ENCODE data around the gene POLR3E. TPM values are rescaled to one million over a fixed set of nuclear protein-coding genes. Genes with fewer than 3 reads are reported as not detected.

POLR3E gene
- total and polyA plus RNA-seq, 2 experiments from 2014 or later: 23.5 to 62.5 TPM

DNA sequence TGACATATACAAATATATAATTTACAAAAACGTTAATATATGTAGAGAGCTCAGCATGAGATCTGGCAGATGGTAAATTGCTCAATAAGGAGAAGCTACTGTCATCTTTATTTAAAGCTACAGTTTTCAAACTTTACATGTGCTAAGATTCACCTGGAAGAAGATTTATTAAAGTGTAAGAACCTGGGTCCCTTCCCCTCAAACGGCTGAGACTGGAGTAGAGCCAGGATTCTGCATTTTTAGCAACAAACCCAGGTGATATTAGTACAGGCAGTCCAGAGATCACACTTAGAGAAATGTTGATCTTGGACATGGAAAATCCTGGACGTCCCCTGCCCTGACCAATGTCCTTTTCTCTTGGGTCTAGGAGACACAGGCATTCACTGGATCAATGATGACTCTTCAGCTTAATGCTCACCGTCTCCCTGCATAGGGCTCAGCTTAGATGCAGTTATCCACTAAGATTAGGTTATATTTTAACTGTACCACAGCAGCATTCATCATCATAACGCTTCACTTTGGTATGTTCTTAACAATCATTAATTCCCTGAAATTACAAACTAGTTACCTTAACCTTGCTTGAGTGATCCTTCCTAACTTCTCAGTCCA, 56.8 kb downstream of the POLR3E start:
- H3K27me3 ChIP-seq: no peaks in the 10 kb centered on the region
- peaks cover 52% of the 10 kb centered on the region for H3K79me2 ChIP-seq
- H3K27ac ChIP-seq: peak overlapping the region; percentile 80
- no peaks in the 10 kb centered on the region for H3K9me3 ChIP-seq (ENCODE audit: low read depth)
- H2AFZ ChIP-seq: no peak overlapping the region
- no peak for DNase-seq (ENCODE audit: low spot score)
- H3K4me3 ChIP-seq: no peak overlapping the region
- peak overlapping the region; percentile 3 for H3K4me2 ChIP-seq
- 53% methylated on average over 5 of the region's 5 CpGs for WGBS (ENCODE audit: low lambda C conversion rate, missing lambda C conversion rate)
- H3K36me3 ChIP-seq (replicated peaks; ENCODE audit: insufficient read depth, low read depth): no peaks in the 10 kb centered on the region
- H4K20me1 ChIP-seq (ENCODE audit: insufficient read depth, poor library complexity, severe bottlenecking): peaks cover 3% of the 10 kb centered on the region
- H3K9me2 ChIP-seq (replicated peaks; ENCODE audit: insufficient read depth): no peaks in the 10 kb centered on the region
- TF ChIP-seq EZH2phosphoT487 (IDR thresholded peaks at IDR 0.05; ENCODE audit: low read depth, severe bottlenecking, unreplicated experiment) (no peak), EZH2 (IDR thresholded peaks at IDR 0.05; ENCODE audit: borderline replicate concordance) (no peak)
- TF ChIP-seq, protein P1, sequence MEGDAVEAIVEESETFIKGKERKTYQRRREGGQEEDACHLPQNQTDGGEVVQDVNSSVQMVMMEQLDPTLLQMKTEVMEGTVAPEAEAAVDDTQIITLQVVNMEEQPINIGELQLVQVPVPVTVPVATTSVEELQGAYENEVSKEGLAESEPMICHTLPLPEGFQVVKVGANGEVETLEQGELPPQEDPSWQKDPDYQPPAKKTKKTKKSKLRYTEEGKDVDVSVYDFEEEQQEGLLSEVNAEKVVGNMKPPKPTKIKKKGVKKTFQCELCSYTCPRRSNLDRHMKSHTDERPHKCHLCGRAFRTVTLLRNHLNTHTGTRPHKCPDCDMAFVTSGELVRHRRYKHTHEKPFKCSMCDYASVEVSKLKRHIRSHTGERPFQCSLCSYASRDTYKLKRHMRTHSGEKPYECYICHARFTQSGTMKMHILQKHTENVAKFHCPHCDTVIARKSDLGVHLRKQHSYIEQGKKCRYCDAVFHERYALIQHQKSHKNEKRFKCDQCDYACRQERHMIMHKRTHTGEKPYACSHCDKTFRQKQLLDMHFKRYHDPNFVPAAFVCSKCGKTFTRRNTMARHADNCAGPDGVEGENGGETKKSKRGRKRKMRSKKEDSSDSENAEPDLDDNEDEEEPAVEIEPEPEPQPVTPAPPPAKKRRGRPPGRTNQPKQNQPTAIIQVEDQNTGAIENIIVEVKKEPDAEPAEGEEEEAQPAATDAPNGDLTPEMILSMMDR (IDR thresholded peaks at IDR 0.05; ENCODE audit: poor library complexity): no peak
- peaks cover 18% of the 10 kb centered on the region for H3K4me1 ChIP-seq (ENCODE audit: insufficient read depth)

DNA sequence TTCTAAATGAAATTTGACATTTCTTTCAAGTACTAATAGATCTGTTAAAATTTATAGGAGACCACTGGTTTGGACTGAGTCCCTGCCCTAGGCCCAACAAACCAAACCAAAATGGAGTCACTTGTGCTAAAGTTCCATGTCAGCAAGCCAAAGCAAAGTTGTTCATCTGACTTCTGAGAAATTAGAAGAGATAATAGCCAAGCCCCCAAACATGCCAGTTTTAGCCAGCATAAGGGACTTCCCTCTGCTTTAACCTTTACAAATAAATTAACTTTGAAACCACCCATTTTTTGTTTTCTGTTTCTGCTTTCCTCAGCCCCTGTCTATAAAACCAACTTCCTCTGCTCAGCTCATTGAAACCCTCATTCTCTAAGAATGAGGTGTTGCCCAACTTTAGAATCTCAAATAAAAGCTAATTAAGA, 58.3 kb downstream of the POLR3E start:
- H3K79me2 ChIP-seq: peaks cover 61% of the 10 kb centered on the region
- no peak overlapping the region for H3K4me2 ChIP-seq
- H3K4me1 ChIP-seq (ENCODE audit: insufficient read depth): peaks cover 18% of the 10 kb centered on the region
- H3K27me3 ChIP-seq: no peaks in the 10 kb centered on the region
- H3K9me3 ChIP-seq (ENCODE audit: low read depth): no peaks in the 10 kb centered on the region
- no peak overlapping the region for H3K4me3 ChIP-seq
- no peak overlapping the region for H2AFZ ChIP-seq
- TF ChIP-seq EZH2phosphoT487 (IDR thresholded peaks at IDR 0.05; ENCODE audit: low read depth, severe bottlenecking, unreplicated experiment) (no peak), EZH2 (IDR thresholded peaks at IDR 0.05; ENCODE audit: borderline replicate concordance) (no peak)
- TF ChIP-seq, protein P1 (IDR thresholded peaks at IDR 0.05; ENCODE audit: poor library complexity): no peak
- DNase-seq (ENCODE audit: low spot score): no peak
- no peaks in the 10 kb centered on the region for H3K9me2 ChIP-seq (replicated peaks; ENCODE audit: insufficient read depth)
- no peak overlapping the region for H3K27ac ChIP-seq
- no peaks in the 10 kb centered on the region for H3K36me3 ChIP-seq (replicated peaks; ENCODE audit: insufficient read depth, low read depth)
- peaks cover 3% of the 10 kb centered on the region for H4K20me1 ChIP-seq (ENCODE audit: insufficient read depth, poor library complexity, severe bottlenecking)

DNA sequence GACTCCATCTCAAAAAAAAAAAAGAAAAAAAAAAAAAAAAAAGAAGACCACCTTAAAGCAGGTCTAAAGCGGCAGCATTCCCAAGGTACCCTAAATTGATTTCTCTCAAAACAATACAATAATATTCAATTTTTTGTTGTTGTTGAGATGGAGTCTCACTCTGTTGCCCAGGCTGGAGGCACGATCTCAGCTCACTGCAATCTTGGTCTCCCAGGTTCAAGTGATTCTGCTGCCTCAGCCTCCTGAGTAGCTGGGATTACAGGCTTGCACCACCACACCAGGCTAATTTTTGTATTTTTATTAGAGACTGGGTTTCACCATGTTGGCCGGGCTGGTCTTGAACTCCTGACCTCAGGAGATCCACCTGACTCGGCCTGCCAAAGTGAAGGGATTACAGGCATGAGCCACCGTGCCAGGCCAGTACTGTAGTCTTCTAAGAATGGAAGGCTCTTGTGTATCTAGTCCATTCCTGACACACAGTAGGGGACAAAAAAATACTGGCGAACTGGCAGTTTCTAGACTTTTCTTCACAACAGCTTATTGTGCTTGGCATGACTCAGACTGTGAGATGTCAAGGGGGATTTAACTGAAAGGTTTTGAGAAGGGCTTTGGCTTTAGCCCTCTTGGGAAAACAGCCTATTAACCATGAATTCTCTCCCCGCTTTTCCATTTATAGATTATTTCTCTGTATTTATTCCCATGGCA, 59.9 kb downstream of the POLR3E start:
- Histone ChIP-seq H3K9me2 (replicated peaks; ENCODE audit: insufficient read depth) (no peaks in the 10 kb centered on the region), H3K27ac (no peak overlapping the region), H3K4me2 (no peak overlapping the region), H2AFZ (no peak overlapping the region), H3K27me3 (no peaks in the 10 kb centered on the region), H3K79me2 (peaks cover 58% of the 10 kb centered on the region), H3K9me3 (ENCODE audit: low read depth) (no peaks in the 10 kb centered on the region), H3K4me3 (no peak overlapping the region), H3K36me3 (replicated peaks; ENCODE audit: insufficient read depth, low read depth) (peaks cover 2% of the 10 kb centered on the region), H3K4me1 (ENCODE audit: insufficient read depth) (peaks cover 18% of the 10 kb centered on the region), H4K20me1 (ENCODE audit: insufficient read depth, poor library complexity, severe bottlenecking) (peaks cover 3% of the 10 kb centered on the region)
- DNase-seq (ENCODE audit: low spot score): no peak
- TF ChIP-seq EZH2 (IDR thresholded peaks at IDR 0.05; ENCODE audit: borderline replicate concordance): no peak
- TF ChIP-seq EZH2phosphoT487 (IDR thresholded peaks at IDR 0.05; ENCODE audit: low read depth, severe bottlenecking, unreplicated experiment): no peak
- TF ChIP-seq, protein P1 (IDR thresholded peaks at IDR 0.05; ENCODE audit: poor library complexity): no peak
- WGBS (ENCODE audit: low lambda C conversion rate, missing lambda C conversion rate): 98% methylated on average over 7 of the region's 7 CpGs
